Tibial nerve (tissue), 4 donors: ENCODE measurements around the gene NOL8.

ENCODE experiments used
- CTCF ChIP-seq, 5 experiments: fragments of 200-600 bp in 3 of 5; fragments of 450-650 bp in 2 of 5; sonication (generic) in 3 of 5; IDR thresholded peaks; one replicate each; pipeline ENCODE4 v1.5.1; 2016 to 2019; ENCODE audit warnings: antibody characterized with exemption in 5 of 5, mild to moderate bottlenecking in 3 of 5, moderate library complexity in 2 of 5
- EP300 ChIP-seq, 2 donors: sonication (generic); formaldehyde crosslinking; IDR thresholded peaks; one replicate each; pipeline ENCODE4 v1.6.1; 2017; ENCODE audit warnings: antibody characterized with exemption in 2 of 2, mild to moderate bottlenecking in 1 of 2
- POLR2A ChIP-seq, 2 donors: fragments of 450-650 bp; IDR thresholded peaks; one replicate each; pipeline ENCODE4 v1.6.1; 2017; ENCODE audit warnings: antibody characterized with exemption in 2 of 2, mild to moderate bottlenecking in 2 of 2, moderate library complexity in 2 of 2

GRCh38 chr9:92360083-92360482 lies 34.9 kb upstream of the NOL8 start:
- TF ChIP-seq POLR2A (IDR thresholded peaks at IDR 0.05) (no peak), CTCF (IDR thresholded peaks at IDR 0.05) (no peak), EP300 (IDR thresholded peaks at IDR 0.05) (no peak)
